AG10803 (cell line): ENCODE measurements around the gene MAN2A1.

Source experiments
- DNase-seq: peaks from one replicate; pipeline ENCODE4 v3.0.0; 2010; ENCODE audit warnings: low read depth
- H3K4me3 ChIP-seq: 2 replicates; pipeline ENCODE4 v1.5.1; 2011; ENCODE audit warnings: mild to moderate bottlenecking, low read length, control low read depth
- CTCF ChIP-seq: conservative IDR thresholded peaks from 2 replicates; pipeline ENCODE4 v1.5.1; 2011; ENCODE audit warnings: mild to moderate bottlenecking, low read length, control low read depth, inconsistent platforms

Gene MAN2A1

DNA sequence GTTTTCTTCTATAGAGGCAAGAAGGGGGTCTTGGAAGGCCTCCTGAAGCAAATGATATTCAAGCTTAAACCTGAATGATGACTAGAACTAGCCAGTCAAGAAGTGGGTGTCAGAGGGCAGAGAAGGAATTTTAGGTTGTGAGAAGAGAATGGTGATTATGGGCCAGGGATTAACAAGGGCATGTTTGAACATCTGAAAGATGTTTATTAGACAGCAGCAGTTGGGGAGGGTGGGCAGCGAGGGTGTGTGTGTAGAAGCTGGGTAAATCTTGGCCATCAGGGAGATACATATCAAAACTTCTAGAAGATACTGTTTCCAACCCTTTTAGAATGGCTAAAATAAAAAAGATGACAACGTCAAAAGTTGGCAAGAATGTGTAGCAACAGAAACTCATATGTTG, 54.5 kb downstream of the MAN2A1 start:
- no peak for DNase-seq
- H3K4me3 ChIP-seq, result no peak overlapping the region

GRCh38 chr5:109748546-109748945, 58.8 kb downstream of the MAN2A1 start:
- no peak for DNase-seq
- TF ChIP-seq CTCF, result no peak
- H3K4me3 ChIP-seq, result no peak overlapping the region

More for the DNA sequence above, 54.5 kb downstream of the MAN2A1 start:
- no peak for TF ChIP-seq CTCF

DNA sequence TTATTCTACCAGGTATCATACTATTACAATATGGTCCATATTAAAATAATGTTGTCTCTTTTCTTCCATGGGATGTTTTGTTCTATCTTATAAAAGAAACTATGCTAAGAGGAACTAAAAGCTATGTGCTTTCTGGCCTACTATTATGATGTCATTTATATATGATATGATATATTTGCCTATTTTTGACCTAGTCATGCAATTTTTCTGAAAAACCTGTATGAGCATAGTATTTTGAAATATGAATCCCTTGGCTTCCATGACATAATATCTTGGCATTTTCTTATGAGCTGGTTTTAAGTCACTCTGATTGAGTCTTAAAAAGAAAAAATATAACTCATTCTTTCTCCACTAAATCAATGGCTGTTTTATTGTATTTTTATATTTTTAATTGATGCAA, 60.7 kb downstream of the MAN2A1 start:
- TF ChIP-seq CTCF, result no peak
- DNase-seq, result no peak

GRCh38 chr5:109753279-109753678, 63.6 kb downstream of the MAN2A1 start:
- no peak for TF ChIP-seq CTCF
- no peak overlapping the region for H3K4me3 ChIP-seq
- no peak for DNase-seq

More for the DNA sequence above, 60.7 kb downstream of the MAN2A1 start:
- H3K4me3 ChIP-seq, result no peak overlapping the region

GRCh38 chr5:109754319-109754718, 64.6 kb downstream of the MAN2A1 start:
- H3K4me3 ChIP-seq, result no peak overlapping the region
- DNase-seq, result no peak
- no peak for TF ChIP-seq CTCF

DNA sequence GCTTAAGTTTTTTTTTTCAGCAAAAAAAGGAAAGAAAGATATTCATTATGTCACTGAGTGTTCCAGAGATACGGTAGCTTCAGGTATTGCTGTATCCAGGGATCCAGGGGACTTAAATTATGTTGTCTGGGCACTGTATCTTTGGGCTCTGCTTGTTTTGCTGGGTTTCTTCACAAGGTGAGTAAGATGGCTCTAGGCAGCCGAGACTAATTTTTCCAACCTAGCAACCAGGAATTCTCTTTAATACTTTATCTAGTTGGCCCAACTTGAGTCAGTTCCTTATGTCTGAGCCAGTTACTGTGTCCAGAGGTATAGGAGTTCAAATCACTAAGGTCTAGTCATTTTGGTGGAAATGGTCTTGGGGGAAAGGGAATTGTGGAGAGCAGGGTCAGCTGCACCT, 66.0 kb downstream of the MAN2A1 start:
- DNase-seq, result no peak
- TF ChIP-seq CTCF, result no peak
- no peak overlapping the region for H3K4me3 ChIP-seq

GRCh38 chr5:109756543-109757185, 66.9 kb downstream of the MAN2A1 start:
- H3K4me3 ChIP-seq, result no peak overlapping the region
- no peak for TF ChIP-seq CTCF

More at GRCh38 chr5:109756543-109757185, 66.9 kb downstream of the MAN2A1 start:
- no peak for DNase-seq
